GM18520 (cell line): Measurements from ENCODE around the gene COASY.

ENCODE experiments used
- ATAC-seq: cut with Tn5 transposase; IDR thresholded peaks from one replicate; pipeline ENCODE4 v1.9.1; 2021; ENCODE audit not compliant: unreplicated experiment

COASY gene

DNA sequence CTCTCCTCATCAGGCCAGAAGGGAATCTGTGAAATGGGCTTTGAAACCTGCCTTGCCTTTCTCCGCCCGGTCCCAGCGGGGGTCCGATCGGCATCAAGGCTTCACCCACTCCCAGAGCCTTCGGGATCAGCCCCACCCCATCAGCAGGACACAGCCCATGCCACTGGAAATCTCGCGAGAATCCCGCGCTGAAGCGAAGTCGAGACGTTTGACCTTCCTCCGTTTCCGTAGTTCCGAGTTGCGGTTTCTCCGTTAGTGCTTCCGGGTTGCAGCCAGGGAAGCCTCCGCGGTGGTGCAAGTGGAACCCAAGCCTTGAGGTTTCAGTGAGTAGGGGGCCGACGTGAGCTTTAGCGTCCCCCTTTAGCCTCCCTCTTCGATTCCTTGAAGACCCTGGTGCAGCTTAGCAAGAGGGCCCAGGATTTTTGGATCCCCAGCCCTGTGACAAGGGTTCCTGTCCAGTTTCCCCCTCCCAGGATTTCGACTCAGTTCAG, at the start of gene COASY:
Gene COASY (plus strand): TSS at position 252 of the 491 bp plus-strand sequence. CDS start 475 bp downstream, outside the sequence.
- ATAC-seq = peak; percentile 50

DNA sequence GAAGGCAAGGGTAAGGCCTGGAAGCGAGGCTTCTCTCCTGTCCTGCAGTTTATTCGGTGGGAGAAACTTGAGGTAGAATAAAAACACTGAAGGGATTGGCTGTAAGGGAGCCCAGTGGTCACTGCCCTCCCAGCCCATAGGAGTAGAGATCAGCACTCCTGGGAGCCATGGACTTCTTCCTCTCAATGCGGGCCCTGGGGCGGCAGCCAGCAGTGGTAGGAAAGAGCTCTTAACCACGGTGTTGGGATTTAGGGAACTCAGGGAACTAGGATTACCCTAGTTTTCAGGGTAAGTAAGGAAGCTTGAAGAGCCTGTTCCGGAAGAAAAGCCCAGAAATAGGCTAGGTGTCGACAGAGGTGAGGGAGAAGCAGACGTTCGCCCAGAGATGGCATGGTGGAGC, 49.7 kb upstream of the COASY start:
- ATAC-seq = no peak

DNA sequence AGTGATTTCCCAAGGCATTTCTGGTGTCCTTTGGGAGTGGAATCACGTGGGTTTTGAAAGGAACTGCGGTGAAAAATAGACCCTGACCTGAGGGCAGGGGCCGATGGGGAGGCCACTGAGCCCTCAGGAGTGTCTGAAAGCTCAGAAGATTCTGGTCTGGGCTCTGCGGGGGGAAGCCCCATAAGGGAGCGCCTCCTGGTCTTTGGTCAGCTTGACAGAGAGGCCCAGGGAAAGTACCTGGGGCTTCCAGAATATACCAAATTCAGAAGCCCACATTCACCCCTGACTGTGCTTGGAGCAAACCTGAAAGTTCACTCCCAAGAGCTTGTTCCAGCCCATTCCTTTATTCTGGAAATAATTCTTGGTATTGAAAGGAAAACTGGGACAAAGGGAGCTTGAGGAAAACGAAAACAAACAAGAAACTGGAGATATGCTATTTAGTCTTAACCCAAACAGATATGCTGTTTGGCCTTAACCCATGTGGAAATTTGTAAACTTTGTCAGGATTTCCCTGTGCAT, 49.2 kb upstream of the COASY start:
- peak; percentile 61 for ATAC-seq

DNA sequence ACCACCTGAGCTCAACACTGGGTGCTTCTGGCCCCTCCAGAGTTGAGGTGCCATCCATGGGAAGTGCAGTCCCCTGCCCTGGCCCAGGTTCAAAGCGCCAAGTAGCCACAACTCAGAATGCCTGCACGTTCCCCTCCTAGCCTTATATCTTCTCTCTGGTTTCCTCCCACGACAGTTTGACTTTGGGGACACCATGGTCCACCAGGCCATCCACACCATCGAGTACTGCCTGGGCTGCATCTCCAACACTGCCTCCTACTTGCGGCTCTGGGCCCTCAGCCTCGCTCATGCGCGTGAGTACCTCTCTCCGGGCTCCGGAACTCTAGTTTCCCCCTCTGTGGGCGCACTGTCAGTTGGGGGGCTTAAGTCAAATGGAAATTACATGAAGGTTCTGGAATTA, 48.3 kb upstream of the COASY start:
- no peak for ATAC-seq

DNA sequence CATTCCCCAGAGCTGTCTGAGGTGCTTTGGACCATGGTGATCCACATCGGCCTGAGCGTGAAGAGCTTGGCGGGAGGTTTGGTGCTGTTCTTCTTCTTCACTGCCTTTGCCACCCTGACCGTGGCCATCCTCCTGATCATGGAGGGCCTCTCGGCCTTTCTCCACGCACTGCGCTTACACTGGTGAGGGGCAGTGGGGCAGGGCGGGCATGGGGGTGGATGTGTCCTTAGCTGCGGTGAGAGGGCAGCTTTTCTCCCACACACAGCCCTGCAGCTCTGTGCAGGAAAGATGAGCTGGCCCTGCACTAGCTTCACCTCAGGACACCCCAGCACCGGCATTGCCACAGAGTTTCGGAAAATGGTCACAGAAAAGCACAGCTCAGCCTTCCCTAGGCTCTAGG, 47.7 kb upstream of the COASY start:
- no peak for ATAC-seq

DNA sequence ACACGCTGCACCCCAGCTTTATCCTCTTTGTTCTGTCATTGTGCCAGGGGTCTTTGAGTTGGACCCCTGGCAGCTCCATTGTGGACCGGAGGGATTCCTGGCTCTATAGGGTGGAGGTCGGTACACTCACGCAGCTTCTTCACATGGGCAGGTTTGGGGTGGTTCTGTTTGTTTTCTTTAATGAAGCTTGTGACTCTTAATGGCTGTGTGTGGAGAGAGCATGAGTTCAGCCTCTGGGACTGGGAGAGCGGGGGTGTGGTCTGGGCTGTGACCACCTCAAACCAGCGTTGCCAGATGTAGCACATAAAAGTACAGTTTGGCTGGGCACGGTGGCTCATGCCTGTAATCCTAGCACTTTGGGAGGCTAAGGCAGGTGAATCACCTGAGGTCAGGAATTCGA, 47.1 kb upstream of the COASY start:
- no peak for ATAC-seq

DNA sequence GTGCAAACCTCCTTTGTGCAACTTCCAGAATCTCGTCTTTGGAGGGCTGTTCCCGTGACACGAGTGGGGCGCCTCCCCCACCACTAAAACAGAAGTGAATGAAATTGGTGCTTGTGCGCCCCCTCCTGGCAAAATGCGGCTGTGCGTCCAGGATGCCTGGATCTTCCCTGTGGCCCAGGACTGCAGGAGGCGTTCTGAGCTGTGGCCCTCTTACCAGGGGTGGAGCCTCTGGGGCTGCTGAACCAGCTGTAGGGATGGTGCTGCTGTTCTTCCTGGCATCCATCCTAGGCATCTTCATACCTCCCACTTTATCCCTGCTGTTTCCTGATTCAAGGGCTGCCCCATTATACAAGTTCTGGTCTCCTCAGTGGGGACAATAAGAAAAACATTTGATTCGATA, 44.4 kb upstream of the COASY start:
- ATAC-seq = no peak

DNA sequence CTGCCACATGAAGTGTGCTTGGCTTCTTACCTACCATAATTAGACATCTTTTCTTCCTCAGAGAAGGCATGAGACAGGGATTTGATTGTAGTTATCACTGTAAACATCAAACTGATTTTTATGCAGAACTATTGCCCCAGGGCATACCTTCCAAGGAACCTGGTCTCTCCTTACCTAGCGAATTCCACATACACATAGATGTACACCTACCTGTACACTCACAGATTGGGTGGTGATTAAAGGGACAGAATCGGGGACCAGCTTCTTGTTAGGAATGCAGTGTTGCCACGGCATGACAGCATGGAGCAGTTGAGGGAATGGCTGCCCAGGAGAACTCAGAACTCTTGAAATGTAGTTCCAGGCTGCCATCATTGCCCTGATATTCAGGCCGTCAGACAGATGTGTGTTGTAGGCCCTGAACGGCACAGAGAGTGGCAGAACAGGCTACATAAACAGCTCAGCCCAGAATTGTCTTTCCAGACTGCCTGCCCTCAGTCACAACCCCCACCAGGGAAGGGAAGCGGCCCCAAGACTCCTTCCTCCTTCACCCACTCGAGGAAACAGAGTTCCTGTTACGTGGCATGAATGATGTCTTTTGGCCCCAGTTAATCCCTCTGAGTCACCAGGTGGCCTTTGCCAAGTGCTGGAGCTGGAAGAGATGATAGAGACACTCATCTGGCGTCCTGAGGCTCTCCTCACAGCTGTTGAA, 43.7 kb upstream of the COASY start:
- no peak for ATAC-seq

DNA sequence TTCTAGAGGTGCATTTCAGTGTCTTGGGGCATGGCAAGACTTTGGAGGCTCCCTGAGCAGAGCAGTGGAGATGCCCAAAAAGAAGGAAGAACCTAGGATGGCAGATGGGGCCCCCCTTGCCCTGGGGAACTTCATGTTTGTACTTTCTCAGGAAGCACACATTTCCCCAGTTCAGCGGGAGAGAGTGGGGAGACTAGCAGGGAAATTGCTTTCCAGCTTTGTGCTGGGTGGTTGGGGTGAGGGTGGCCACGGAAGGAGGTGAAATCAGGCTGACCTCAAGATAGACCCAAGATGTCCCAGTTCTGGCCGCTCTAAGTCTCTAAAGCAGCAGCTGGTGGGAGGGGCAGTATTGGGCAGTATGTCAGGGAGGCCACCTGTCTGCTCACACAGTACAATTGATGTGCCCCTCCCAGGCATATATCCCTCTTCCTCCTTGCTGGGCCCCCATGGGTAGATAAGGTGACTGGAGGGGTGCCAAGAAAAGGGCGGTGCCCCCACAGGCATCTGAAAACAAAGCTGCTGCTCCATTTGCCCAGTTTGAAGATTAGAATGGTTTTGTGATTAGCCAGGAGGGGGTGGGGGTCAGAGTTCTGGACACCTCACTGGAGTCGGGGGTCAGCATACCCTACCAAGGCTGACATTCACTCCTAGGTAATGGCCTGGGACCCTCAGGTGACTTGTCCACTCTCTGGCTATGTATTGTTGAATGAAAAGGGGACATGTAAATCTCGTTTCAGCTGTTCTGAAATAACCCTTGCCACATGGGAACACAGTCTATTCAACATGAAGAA, 43.0 kb upstream of the COASY start:
- ATAC-seq = no peak

DNA sequence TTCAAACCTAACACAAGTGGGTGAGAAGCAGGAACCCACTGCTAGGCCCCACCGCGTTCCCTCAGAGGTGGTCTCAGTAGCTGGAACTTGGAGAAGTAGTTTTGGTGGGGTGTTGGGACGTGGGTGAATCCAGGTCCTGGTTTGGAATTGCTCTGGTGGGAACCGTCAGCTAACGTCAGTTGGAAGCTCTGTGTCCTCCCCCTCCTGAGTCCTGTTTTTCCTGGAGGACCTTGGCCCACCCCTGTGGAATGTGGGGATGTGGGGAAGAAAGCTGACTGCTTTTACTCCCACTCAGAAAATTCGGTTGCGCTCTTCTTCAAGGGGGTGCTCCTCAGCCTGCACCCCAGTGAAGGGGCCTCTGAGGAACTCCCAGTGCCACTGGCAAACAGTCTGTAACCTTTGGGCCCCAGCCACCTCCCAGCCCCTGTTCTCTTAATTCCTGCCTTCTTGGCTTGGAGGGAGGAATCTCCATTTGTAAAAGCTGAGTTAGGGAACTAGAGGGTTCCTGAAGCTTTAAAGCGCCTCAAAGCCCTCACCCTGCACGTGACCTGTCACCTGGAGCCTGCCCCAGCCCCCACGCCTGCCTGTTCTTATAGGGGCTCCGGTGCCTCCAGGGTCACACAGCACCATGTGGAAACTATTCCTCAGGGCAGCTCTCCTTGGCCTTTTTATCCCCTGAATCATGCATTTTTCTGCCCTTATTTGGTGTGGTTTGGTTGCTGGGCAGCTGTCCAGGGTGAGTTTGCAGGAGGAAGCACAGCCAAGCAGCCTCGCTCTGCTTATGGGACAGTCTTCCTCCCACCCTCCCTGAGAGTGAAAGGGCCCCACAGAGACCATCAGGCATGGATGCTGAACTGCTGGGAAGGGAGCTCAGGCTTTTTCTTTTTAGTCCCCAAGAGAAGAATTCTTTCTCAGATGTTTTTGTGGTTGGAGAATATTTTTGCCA, 42.1 kb upstream of the COASY start:
- ATAC-seq = no peak

DNA sequence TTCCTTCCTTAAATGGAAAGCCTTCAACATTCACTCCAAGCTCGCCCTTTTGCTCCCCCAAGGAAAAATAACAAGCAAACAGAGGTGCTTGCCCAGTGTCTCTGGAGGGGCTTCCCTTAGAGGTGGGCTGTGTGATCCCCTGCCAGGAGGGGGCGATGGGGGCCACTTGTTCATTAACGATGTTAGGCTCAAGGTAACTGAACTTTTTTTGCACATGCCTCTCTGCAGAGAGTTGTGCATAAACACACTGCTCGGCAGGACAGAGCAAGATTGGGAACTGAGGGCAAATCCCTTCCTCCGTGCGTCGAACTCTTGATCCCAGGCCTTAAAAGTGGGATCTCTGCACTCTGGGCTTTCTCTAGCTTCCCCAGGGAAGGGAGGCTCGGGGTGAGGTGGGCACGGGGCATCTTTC, 41.4 kb upstream of the COASY start:
- no peak for ATAC-seq

DNA sequence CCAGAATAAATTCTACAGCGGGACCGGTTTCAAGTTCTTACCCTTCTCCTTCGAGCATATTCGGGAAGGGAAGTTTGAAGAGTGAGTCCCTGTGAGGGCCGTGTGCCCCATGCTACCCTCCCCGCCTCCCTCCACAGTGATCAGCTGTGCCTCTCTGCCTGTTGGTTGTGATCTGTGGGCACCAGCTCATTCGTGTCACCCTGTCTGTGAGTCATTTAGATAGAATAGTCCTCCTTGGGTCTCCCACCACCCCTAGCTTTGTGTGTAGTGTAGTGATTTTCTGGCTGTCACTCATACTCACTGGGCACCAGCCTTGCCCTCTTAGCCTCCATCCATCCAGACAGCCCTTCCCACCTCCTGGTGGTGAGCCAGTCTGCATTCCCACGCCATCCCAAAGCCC, 40.9 kb upstream of the COASY start:
- no peak for ATAC-seq

DNA sequence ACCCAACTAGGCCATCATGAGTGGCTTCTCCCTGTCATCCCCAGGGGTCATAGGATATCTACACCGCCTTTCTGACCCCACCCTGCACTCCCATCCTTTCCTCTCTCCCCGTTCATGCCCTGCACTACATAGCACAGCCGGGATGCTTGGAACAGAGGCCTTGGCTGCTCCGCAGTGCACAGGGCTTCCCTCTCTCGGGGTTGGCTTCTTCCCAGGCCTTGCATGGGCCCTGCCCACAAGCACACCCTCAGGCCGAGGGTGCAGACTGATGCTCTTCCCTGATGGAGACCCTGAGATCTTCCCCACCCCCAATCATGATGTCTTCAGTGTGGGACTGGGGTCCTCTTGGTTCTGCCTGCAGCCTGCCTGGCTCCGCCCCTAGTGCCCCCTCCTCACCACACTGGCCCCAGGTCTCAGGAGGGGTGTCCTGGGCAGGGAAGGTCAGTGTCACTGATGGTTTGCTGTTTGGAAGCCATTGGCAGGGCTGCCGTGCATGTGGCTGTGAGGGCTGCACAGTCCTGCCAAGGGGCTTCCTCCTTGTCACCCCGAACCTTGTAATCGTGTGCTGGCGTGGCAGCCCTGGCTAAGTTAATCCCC, 40.2 kb upstream of the COASY start:
- ATAC-seq = no peak

DNA sequence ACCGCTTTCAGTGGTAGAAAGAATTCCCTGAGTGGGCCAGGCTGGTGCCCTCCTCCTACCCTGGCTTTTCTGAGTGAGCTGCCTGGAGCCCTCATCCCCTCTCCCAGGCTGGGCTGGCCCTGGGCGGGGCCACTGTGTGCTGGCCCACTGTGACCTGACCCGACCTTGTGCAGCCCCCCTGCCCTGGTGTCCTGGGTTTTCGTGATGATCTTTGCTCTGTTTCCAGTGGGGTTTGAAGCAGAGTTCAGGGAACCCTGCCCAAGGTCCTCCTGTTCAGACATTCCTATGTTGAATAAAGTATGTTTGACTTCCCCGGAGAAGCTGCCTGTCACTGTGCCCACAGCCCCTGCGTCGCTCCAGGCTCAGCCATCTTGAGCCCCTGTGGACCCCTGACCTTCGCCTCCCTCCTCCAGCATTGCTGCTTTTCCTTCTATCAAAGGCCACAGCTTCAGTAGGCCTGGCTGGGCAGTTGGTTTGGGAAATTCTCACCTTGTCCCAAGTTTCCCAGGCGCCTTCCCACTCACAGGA, 39.6 kb upstream of the COASY start:
- no peak for ATAC-seq

DNA sequence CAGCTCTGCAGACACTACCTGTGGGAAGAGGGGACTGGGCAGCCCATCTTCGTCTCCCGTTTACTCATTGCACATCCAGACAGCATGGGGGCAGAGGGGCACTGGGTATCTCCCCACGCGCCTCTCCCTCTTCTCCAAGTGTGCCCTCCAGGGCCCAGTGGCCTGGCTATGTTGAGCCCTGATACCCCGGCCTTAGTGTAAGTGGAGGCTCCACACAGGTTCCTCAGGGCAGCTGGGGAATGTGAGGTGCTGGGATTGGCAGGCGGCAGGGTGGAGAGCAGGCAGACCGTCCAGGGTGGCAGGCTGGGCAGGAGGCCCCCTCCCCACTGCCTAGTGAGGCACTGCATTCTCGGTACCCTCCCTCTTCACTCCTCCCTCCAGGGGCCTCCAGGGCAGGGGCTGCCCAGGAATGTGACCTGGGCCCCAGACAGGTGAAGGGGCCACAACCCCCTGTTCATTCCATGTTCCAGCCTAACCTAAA, 39.1 kb upstream of the COASY start:
- ATAC-seq = no peak

DNA sequence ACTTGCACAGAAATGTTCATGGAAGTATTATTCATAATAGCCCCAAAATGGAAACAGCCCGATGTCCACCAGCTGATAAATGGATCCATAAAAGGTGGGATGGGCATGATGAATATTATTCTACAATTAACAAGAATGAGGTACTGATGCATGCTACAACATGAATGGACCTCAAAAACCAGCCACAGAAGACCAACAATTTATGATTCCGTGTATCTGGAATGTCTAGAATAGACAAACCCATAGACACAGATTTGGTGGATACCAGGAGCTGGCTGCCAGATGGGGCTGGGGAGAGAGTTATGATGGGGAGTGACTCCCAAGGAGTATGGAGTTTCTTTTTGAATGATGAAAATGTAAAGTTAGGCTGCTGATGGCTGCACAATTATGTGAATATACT, 36.7 kb upstream of the COASY start:
- ATAC-seq = no peak

DNA sequence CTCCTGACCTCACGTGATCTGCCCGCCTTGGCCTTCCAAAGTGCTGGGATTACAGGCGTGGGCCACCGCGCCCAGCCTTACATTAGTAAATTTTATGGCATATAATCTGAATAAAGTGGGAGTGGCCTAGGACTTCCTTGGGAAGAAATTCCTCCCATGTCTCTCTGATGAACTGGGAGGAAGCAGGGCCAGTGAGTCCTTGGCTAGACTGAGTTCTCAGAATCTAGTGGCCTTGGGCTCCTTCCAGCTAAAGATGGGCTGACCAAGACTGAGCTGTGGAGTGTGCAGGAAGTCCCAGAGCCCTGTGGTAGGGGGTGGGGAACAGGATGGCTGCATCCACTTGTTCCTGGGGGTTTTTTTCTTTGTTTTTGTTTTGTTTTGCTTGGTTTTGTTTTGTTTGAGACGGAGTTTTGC, 35.9 kb upstream of the COASY start:
- ATAC-seq = no peak

DNA sequence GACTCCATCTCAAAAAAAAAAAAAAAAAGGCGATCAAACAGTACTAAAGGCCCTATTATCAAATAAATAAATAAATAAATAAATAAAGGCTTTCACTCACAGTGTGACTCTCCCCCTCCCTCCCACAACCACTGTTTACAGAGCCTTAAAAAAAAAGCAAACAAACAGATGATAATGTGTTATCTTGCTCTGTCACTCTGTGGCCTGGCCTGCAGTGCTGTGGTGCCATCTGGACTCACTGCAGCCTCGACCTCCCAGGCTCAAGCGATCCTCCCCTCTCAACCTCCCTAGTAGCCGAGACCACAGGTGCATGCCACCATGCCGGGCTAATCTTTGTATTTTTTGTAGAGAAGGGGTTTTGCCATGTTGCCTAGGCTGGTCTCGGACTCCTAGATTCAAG, 34.0 kb upstream of the COASY start:
- no peak for ATAC-seq

DNA sequence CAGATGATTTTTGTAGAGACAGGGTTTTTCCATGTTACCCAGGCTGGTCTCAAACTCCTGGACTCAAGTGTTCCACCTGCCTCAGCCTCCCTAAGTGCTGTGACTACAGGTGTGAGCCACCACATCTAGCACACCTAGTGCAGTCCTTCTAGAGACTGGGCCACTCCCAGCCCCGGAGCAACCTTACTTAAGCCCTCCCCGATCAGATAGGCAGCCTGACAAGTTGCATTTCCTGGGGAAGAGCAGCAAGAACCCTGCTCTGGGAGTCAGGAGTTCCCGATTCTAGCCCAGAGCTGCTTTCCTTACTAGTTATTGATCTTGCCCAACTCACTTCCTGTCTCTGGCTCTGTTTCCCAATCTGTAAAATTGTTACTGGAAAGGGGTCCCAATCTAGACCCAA, 32.9 kb upstream of the COASY start:
- no peak for ATAC-seq

DNA sequence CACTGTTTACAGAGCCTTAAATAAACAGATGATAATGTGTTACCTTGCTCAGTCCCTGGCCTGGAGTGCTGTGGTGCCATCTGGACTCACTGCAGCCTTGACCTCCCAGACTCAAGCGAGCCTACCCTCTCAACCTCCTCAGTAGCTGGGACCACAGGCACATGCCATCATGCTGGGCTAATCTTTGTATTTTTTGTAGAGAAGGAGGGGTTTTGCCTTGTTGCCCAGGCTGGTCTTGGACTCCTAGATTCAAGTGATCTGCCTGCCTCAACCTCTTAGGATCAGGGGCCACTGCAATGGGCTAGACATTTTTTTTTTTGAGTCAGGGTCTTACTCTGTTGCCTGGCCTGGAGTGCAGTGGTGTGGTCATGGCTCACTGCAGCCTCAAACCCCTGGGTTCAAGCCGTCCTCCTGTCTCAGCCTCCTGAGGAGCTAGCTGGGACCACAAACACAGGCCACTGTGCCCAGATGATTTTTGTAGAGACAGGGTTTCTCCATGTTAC, 30.9 kb upstream of the COASY start:
- ATAC-seq = no peak
